ENCODE results near the gene KCNK17.

KCNK17 gene

GRCh38 chr6:39327507-39327906 is 13.3 kb upstream of the KCNK17 start:
- no peak for TF ChIP-seq CTCF (IDR thresholded peaks at IDR 0.05; ENCODE audit: low read depth, low read length, missing control alignments)
- in situ Hi-C loops (cut with HindIII; ENCODE audit: low sequenced_read_pairs), result no loop called here
- DNase-seq (ENCODE audit: low read depth), result no peak
- H3K4me3 ChIP-seq (ENCODE audit: low read depth, low read length), result no peak overlapping the region

GRCh38 chr6:39322306-39322850 is 8.2 kb upstream of the KCNK17 start, which contains the start of gene KCNK16:
Gene KCNK16 (minus strand): TSS chr6:39322702. CDS start chr6:39322540, 162 bp downstream.
- in situ Hi-C loops (cut with HindIII; ENCODE audit: low sequenced_read_pairs), result no loop called here
- no peak for DNase-seq (ENCODE audit: low read depth)
- no peak for TF ChIP-seq CTCF (IDR thresholded peaks at IDR 0.05; ENCODE audit: low read depth, low read length, missing control alignments)
- H3K4me3 ChIP-seq (ENCODE audit: low read depth, low read length), result no peak within 1 kb of the TSS

- in situ Hi-C loops (cut with HindIII; ENCODE audit: low sequenced_read_pairs), result no loop called here
- no peak overlapping the region for H3K4me3 ChIP-seq (ENCODE audit: low read depth, low read length)
- no peak for DNase-seq (ENCODE audit: low read depth)
- no peak for TF ChIP-seq CTCF (IDR thresholded peaks at IDR 0.05; ENCODE audit: low read depth, low read length, missing control alignments)
Observed at GRCh38 chr6:39321761-39322160, 7.5 kb upstream of the KCNK17 start.

GRCh38 chr6:39320363-39320984 is 6.3 kb upstream of the KCNK17 start:
- in situ Hi-C loops (cut with HindIII; ENCODE audit: low sequenced_read_pairs), result no loop called here
- H3K4me3 ChIP-seq (ENCODE audit: low read depth, low read length), result no peak overlapping the region
- DNase-seq (ENCODE audit: low read depth), result no peak
- TF ChIP-seq CTCF (IDR thresholded peaks at IDR 0.05; ENCODE audit: low read depth, low read length, missing control alignments), result no peak

GRCh38 chr6:39319621-39320362 is 5.6 kb upstream of the KCNK17 start:
- in situ Hi-C loops (cut with HindIII; ENCODE audit: low sequenced_read_pairs), result no loop called here
- TF ChIP-seq CTCF (IDR thresholded peaks at IDR 0.05; ENCODE audit: low read depth, low read length, missing control alignments), result no peak
- no peak overlapping the region for H3K4me3 ChIP-seq (ENCODE audit: low read depth, low read length)
- DNase-seq (ENCODE audit: low read depth), result no peak

GRCh38 chr6:39317256-39317655 is 3.0 kb upstream of the KCNK17 start:
- no peak overlapping the region for H3K4me3 ChIP-seq (ENCODE audit: low read depth, low read length)
- TF ChIP-seq CTCF (IDR thresholded peaks at IDR 0.05; ENCODE audit: low read depth, low read length, missing control alignments), result no peak
- DNase-seq (ENCODE audit: low read depth), result no peak
- in situ Hi-C loops (cut with HindIII; ENCODE audit: low sequenced_read_pairs), result no loop called here

Data from astrocyte of the cerebellum (primary cell).